Activated CD4-positive, CD25-positive, alpha-beta regulatory T cell treated with anti-CD3 and anti-CD28 coated beads, Interleukin-2, amount 50 U/mL, for 72 hours (primary cell): ENCODE results near the gene CWC27.

Experiments used
- DNase-seq: peaks from one replicate; pipeline ENCODE4 v3.0.0; 2021

CWC27 gene

DNA sequence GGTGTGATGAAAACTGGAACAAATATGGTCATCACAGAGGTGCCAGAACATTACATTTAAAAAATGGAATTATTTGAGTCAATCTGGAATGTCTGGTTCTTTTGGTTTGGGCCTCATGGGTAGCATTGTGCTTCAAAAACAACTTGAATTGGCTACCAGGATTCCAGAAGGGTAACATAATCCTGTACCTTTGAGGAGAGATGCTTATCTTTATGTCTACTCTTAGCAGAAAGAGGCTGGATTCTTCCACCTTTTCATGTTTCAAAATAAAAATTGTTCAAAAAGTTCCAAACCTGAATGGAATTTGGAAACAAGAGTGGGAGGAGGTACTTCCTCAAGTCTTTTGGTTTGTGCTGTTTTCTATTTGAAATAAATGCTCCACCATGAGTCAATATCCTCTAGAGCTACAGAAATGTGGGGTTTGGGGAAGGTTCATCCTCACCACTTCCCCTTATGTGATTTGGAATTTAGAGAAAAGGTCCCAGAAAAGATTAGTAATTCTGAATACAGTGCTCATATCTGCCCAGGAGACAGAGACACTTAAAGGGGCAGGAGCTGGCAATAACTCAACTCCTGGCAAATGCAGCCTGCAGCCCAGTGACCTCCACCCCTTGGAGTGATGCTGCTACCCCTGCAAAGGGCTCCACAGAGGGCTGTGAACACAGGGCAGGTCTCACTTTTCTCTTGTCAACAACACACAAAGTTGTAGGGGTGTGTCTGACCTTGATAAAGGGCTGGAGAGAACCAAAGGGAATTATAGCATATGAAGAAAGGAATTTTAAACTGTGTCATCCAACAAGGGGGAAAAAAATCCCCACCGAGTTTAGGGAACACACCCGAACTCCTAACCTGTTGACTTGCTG is 272.8 kb downstream of the CWC27 start:
- no peak for DNase-seq

- no peak for DNase-seq
Measured at GRCh38 chr5:65043843-65044359, 275.2 kb downstream of the CWC27 start.

DNA sequence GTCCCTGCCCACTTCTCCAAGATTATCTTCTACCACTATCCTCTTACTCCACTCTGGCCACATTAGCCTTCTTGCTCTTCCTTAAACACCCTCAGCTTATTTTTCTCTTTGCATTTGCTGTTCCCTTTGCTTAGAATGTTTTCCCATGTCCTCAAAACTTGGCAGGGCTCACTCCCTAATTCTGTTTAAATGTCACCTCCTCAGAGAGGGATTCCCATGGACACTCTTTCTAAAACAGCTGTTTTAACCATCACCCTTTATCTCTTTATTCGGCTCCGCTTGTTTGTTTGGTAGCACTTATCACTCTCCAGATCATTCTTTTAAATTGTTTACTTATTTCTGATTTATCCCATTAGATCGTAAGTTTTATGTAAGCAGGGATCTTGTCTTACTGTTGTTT is 278.5 kb downstream of the CWC27 start:
- no peak for DNase-seq

GRCh38 chr5:65047948-65048690 is 279.4 kb downstream of the CWC27 start:
- no peak for DNase-seq

DNA sequence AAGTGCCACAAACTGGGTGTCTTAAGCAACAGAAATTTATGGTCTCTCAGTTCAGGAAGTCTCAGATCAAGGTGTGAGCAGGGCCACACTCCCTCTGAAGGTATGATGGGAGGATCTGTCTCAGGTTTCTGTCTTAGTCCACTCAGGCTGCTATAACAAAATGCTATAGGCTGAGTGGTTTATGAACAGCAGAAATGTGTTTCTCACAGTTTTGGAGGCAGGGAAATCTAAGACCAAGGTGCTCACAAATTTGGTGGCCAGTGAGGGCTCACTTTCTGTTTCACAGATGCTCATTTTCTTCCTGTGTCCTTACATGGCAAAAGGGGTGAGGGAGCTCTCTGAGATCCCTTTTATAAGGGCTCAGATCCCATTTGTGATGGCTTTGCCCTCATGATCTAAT is 281.4 kb downstream of the CWC27 start:
- DNase-seq = no peak

- DNase-seq = no peak
Measured at GRCh38 chr5:65050826-65051498, 282.2 kb downstream of the CWC27 start.

DNA sequence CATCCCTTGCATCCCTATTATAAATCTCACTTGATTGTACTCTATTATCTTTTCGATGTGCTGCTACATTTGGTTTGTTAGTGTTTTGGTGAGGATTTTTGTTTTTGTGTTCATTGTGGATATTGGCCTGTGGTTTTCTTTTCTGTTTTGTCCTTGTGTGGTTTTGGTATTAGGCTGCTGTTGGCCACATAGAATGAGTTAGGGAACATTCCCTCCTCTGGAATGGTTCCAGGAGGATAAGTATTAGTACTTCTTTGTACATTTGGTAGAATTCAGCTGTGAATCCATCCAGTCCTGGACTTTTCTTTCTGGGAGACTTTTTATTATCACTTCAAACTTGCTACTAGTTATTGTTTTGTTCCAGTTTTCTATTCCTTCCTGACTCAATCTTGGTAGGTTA is 287.2 kb downstream of the CWC27 start:
- DNase-seq = no peak

DNA sequence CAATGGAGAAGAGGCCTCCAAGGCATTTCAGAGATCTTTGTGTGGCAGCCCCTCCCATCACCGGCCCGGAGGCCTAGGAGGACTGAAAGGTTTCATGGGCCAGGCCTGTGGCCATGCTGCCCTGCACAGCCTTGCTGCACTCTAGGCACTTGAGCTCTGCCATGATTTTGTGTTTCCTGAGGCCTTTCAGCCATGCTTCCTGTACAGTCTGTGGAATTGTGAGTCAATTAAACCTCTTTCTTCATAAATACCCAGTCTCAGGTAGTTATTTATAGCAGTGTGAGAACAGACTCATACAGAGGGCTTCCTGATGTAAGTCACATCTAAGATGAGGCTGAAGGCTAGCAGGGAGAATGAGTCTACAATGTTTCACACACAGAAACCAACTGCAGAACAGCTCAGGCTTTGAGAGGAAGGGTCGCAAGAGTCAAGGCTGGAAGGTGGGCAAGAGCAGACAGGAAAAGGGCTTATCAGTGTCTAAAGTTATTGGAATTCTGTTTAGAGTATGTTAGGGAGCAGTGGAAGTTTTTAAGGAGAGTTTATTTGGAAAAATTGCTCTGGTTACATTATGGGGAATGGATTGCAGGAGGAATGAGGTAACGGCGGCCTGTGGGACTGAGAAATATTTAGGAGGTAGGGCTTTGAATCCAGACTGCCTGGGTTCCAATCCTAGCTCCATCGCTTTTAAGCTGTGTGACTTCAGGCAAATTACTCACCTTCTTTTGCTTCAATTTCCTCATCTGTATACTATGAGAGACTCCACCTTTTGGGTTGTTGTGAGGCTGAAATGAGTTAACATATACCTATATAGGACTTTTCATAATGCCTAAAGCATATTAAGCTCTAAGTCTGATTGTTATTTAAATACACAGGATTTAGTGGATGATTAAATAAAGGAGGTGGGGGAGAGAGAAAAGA is 291.2 kb downstream of the CWC27 start:
- DNase-seq = no peak

DNA sequence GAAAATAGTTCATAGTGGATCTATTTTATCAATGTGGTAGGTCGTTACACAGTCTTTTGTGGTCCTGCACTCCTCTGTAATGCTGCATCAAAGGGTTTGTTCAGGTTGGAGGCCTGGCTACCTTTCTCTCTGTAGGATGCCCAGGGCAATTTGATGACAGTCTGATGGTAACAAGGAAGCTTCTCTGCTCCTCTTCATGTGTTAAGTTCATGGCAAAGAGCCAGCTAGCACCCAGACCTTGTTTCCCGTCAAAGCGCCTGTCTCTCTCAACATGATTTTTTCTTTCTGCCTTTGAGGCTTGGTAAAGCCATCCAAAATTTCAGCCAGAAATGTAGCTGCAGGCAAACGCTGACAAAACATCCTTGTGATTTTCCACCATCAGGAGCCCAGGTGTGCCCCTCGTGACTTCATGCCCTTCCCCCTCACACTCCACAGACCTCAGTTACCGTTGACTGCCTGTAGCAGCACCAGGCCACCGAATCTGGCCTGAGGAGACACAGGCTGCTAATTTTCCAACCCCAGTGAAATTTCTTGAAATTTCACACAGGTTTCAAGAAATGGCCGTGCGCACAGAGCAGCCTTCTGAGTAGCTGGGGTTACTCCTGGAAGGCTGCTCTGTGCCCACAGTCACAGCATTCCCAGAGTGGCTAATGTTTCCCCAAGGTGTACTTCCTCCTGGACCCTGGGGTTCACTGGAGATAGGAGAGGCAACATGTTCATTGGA is 292.7 kb downstream of the CWC27 start:
- no peak for DNase-seq

DNA sequence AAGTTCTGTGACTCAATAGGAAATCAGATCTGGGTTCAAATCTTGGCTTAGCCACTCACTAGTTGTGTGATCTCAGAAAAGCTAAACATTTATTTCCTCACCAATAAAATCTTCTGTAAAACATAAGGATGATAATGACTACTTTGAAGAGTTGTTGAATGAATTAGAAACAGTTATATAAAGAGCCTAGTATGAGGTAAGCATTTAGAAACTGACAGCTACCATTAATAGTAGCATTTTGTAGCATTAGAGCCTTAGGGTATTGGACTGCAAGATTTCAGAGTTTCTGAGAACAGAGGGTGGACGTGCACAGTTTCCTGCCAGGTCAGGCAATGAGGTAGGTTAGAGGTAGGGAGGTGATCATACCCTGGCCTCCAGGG is 293.2 kb downstream of the CWC27 start:
- no peak for DNase-seq

- DNase-seq = no peak
Measured at GRCh38 chr5:65062469-65063083, 293.8 kb downstream of the CWC27 start.

GRCh38 chr5:65065001-65065511 is 296.3 kb downstream of the CWC27 start:
- DNase-seq = no peak

- no peak for DNase-seq
Measured at GRCh38 chr5:65066387-65067146, 297.8 kb downstream of the CWC27 start.

DNA sequence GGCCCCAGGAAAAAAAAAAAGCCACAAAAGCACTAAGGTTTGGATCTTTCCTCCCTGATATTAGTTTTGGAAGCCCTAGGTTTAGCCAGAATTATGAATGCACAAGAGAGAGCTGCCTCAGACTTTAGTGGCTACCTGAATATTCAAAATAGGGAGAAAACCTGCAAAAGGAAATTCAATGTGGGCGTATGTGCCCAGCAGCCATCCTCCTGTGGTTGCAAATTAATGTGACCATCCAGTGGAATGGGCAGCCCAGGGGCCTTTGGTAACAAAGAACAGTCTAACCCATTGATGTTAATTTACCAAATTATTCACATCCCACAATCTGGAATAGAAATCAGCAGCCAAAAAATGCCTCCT is 298.4 kb downstream of the CWC27 start:
- no peak for DNase-seq
